Mucosa of stomach (tissue), 1 donor: ENCODE measurements around the gene CAPS.

Source experiments
- H3K27me3 ChIP-seq: one replicate; pipeline ENCODE4 v1.7.0; 2013; ENCODE audit warnings: mild to moderate bottlenecking, low read length; ENCODE audit not compliant: control insufficient read depth, insufficient read depth
- H3K36me3 ChIP-seq: one replicate; pipeline ENCODE4 v1.7.0; 2013; ENCODE audit warnings: low read length; ENCODE audit not compliant: control insufficient read depth, insufficient read depth
- H3K4me1 ChIP-seq: one replicate; pipeline ENCODE4 v1.7.0; 2013; ENCODE audit warnings: mild to moderate bottlenecking, low read length; ENCODE audit not compliant: control insufficient read depth, insufficient read depth
- H3K4me3 ChIP-seq: one replicate; pipeline ENCODE4 v1.7.0; 2013; ENCODE audit warnings: low read length
- H3K9ac ChIP-seq: one replicate; pipeline ENCODE4 v1.7.0; 2013; ENCODE audit warnings: mild to moderate bottlenecking, low read length, moderate library complexity
- H3K9me3 ChIP-seq: one replicate; pipeline ENCODE4 v1.7.0; 2013; ENCODE audit warnings: mild to moderate bottlenecking, low read length, moderate library complexity; ENCODE audit not compliant: control insufficient read depth
- donor health status: Pancreatic carcinoma.

CAPS gene

DNA sequence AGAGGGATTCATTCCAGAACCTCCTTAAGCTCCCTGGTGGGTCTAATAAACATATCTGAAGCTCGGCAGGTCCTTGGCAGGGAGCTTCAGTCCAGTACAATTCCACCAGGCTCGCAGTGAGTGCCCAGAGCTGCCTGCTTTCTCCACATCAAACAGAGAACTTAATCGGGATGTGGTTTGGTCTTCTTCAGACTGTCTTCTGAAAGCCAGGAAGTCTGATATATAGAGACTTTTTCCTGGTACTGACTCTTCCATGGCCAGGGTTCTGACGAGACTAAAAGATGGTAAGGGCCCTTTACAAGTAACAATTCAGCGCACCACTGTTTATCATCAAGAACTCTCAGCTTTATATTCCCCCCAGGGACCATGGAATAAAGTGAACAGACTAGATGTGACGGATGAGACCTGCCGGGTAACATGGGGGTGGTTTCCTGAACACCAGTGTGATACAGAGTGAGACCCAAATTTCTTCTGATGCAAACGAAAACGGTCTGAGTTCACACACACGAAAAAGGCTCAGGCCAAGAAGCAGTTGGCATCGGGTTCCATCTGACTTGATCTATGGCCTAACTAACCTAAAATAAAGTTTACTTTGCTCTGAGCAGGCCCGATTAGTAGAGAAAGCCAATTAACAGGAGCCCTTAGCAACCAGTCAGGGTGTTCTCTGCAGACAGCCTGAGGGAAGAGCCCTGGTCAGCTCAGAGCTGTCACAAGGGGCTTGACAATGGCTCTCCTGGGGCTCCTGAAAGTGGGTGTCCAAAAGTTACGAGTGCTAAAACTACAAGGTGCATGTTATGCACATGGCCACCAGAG is 34.9 kb downstream of the CAPS start:
- H3K9ac ChIP-seq, result no peak overlapping the region
- H3K9me3 ChIP-seq, result no peaks in the 10 kb centered on the region
- no peak overlapping the region for H3K4me3 ChIP-seq
- no peaks in the 10 kb centered on the region for H3K36me3 ChIP-seq
- no peaks in the 10 kb centered on the region for H3K27me3 ChIP-seq
- H3K4me1 ChIP-seq, result peaks cover 49% of the 10 kb centered on the region

DNA sequence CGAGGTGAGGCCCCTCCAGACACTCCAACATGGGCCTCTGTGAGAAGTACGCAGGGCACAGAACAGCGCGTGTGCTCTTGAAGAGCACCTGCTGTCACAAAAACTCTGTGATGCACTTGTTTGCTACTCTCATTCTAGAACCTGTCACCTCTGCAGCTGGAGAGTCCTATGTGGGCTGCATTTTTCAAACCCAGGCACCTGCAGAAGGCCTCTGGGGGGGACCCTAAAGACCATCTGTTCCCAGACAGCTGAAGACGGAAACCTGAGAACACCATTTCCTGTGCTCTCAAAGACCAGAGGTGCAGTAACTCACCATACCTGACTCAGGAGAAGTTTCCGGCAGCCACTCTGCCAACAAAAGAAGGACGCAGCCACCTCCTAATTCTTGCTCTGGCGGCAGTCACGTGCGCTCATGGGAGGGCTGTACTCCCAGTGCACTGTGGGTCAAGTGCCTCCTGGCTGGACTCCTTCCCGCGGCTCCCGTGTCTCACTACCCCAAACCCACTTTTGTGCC is 35.8 kb downstream of the CAPS start:
- Histone ChIP-seq H3K9me3 (no peaks in the 10 kb centered on the region), H3K27me3 (no peaks in the 10 kb centered on the region), H3K4me3 (no peak overlapping the region), H3K4me1 (peaks cover 58% of the 10 kb centered on the region), H3K9ac (no peak overlapping the region), H3K36me3 (no peaks in the 10 kb centered on the region)

DNA sequence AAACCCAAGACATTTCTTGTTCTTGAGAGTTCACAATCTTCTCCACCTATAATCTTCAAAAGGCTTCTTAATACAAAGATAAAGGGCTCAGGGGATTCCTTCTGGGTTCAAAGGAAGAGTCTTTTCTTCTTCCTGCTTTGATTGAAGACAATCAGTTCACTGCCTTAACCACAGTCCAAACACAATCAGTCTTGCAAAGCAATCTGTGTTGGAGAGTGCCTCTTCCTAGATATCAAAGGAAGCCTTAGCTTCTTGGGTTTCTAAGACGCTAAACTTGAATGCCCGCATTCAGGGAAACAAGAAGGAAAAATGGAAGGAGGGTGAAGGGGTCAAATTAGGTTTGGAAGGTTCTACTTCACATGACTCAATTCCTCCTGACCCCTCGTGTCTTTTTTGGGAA is 36.7 kb downstream of the CAPS start:
- H3K4me1 ChIP-seq, result peaks cover 62% of the 10 kb centered on the region
- no peaks in the 10 kb centered on the region for H3K36me3 ChIP-seq
- peak overlapping the region; percentile 26 for H3K9ac ChIP-seq
- no peaks in the 10 kb centered on the region for H3K9me3 ChIP-seq
- H3K4me3 ChIP-seq, result no peak overlapping the region
- H3K27me3 ChIP-seq, result no peaks in the 10 kb centered on the region

DNA sequence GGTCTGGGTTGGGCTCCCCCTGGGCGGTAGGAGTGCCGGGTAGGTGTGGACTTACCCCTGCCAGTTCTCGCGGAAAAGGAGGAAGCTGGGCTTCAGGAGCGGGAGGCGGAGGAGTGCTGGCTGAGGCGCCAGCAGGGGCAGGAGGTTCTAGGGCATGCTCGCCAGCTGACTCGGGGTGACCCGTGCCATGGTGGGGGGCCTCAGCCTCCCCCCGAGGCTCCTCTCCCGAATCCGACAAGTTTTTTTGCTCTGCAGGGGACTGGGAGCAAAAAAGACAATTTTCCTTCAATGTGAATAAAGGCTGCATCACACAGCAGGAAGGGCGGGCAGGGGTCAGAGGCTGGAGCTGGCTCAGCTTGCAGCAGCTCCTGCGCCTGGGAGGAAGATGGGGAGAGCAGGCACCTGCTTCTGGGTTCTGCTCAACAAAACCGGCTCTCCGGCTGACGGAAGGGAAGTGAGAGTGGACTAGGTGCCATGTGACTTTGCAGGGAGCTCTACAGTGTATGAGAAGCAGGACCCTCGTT is 37.3 kb downstream of the CAPS start:
- Histone ChIP-seq H3K36me3 (no peaks in the 10 kb centered on the region), H3K4me3 (no peak overlapping the region), H3K4me1 (peaks cover 65% of the 10 kb centered on the region), H3K9me3 (no peaks in the 10 kb centered on the region), H3K27me3 (no peaks in the 10 kb centered on the region), H3K9ac (peak overlapping the region; percentile 26)

DNA sequence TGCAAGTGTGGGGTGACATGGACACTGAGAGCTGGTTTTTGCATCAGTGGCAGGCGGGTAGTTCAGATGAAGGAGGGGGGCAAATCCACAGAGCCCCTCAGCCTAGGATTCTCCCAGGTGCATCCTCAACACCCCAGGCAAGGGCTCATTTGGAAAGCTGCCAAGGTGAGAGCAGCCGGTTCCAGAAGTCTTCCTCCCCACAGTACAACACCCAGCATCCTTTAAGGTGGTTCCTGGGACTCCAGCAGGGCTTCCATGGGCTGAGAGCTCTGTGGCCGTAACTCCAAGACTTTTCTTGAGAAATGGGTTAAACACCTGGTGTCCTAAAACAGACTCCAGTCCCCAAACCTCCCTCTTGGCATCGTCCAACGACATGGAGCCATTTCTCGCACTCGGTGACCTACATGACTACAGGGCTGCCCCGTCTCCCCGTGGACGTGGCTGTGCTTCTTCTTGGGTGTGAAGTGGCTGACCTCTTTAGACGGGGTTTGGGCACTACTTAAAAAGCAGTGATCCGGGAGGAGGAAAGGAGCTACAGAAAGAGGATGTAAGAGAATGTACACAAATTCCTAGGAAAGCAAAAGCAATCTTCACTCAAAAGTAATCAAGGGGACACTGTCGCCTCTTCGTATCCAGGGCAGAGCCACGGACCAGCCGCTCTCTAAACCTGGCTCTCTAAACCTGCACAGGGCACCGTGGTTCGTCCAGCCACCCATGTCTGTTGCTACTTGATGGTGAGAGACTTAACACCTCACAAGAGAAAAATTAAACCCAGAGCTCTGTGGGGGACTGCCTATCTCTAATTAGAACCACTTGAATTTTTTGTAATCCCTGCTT is 38.4 kb downstream of the CAPS start:
- Histone ChIP-seq H3K9ac (no peak overlapping the region), H3K27me3 (no peaks in the 10 kb centered on the region), H3K36me3 (no peaks in the 10 kb centered on the region), H3K4me3 (no peak overlapping the region), H3K4me1 (peaks cover 75% of the 10 kb centered on the region), H3K9me3 (no peaks in the 10 kb centered on the region)

DNA sequence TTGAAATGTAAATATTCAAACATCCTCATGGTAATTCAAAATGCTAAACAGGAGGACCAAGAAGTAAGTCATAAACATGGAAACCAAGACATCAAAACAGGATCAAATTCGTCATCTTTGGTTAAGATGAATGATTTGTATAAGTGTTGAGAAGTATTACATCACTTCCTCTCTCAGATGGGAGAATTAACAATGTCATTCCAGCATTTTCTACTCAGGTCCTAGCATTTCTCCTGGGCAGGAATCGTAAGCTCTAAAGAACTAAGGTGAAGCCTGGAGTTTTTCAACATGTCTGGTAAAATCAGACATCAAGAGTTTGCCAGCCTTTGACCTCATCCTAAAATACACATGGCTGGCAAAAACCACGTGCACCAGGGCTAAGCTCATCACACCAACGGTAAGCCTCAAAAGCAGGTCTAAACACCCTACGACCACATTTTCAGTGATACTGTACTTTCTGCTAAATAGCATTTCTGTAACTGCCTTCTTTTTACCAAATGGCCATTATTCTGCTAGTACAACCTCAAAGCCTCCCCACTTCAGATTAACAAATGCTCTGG is 39.1 kb downstream of the CAPS start:
- H3K9ac ChIP-seq, result no peak overlapping the region
- no peak overlapping the region for H3K4me3 ChIP-seq
- H3K27me3 ChIP-seq, result no peaks in the 10 kb centered on the region
- no peaks in the 10 kb centered on the region for H3K36me3 ChIP-seq
- H3K4me1 ChIP-seq, result peaks cover 77% of the 10 kb centered on the region
- H3K9me3 ChIP-seq, result no peaks in the 10 kb centered on the region

DNA sequence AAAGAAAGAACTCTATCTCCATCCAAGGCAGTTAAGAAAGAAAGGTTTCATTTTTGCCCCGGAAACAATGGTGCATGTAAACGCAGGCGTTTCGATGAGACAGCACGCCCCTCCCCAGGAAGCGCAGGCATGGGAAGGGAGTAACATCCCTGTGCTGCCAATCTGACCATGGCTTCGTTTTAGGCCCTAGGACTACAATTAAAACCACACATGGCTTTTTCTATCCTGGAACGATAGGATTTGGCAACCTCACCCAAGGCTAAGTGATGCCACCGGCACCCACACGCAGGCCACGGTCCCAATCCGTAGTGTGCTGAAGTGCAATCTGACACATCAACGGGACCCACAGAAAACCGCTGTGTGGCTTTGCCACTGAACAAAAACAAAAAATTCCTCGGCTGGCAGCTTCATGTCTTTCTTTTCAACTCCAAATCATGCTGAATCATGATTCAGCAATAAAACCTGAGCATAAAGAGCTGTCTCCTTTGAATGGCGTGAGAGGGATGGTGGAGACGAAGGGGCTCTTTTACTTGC is 39.7 kb downstream of the CAPS start:
- H3K9me3 ChIP-seq, result no peaks in the 10 kb centered on the region
- H3K27me3 ChIP-seq, result no peaks in the 10 kb centered on the region
- no peaks in the 10 kb centered on the region for H3K36me3 ChIP-seq
- H3K9ac ChIP-seq, result no peak overlapping the region
- H3K4me1 ChIP-seq, result peaks cover 82% of the 10 kb centered on the region
- no peak overlapping the region for H3K4me3 ChIP-seq

DNA sequence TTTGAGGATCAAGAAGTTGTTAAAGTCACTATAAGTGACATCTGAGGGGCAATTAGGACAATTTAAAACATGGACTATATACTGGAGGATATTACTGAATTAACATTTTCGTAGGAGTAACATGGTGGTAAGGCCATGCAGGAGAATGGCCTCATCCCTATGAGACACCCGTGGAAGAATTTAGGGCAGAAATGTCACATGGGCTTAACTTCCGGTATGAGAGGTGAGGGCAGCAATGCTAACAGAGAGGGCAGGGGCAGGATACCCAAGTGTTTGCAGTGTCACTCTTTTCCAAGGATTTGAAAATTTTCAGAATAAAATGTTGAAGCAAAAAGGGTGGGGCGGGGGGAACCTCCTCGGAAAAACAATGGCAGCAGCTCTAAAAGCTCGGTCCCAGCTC is 40.2 kb downstream of the CAPS start:
- peak overlapping the region; percentile 1 for H3K9ac ChIP-seq
- H3K4me1 ChIP-seq, result peaks cover 83% of the 10 kb centered on the region
- H3K27me3 ChIP-seq, result no peaks in the 10 kb centered on the region
- H3K36me3 ChIP-seq, result no peaks in the 10 kb centered on the region
- no peaks in the 10 kb centered on the region for H3K9me3 ChIP-seq
- H3K4me3 ChIP-seq, result no peak overlapping the region

DNA sequence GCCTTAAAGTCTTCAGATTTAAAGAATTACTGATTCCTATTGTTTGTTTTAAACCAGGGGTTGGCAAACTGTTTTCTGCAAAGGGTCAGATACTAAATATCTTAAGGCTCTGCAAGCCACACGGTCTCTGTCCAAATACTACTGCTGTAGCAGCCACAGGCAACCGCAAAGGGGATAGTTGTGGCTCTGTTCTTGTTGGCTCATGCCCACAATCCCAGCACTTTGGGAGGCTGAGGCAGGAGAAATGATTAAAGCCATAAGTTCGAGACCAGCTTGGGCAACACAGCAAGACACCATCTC is 41.5 kb downstream of the CAPS start:
- no peak overlapping the region for H3K4me3 ChIP-seq
- no peaks in the 10 kb centered on the region for H3K27me3 ChIP-seq
- no peaks in the 10 kb centered on the region for H3K36me3 ChIP-seq
- H3K4me1 ChIP-seq, result peaks cover 85% of the 10 kb centered on the region
- H3K9me3 ChIP-seq, result no peaks in the 10 kb centered on the region
- no peak overlapping the region for H3K9ac ChIP-seq

DNA sequence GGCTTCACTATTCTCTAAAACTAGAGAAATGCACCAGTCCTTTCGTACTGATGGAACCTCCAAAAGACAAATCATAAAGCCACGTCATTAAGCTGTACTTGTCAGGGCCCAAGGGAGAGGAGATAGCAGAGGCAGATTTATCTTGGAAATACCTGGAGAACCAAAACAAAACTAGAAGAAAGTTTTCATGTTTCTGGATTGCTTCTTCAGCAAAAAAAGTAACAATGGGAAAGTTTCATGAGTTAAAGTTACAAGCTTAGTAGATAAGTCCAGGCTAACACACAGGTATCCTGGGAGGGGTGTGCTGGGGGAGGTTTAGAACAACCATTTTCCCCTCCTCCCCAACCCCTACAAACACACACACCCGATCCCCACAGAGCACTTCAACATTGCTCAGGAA is 42.3 kb downstream of the CAPS start:
- H3K9me3 ChIP-seq, result no peaks in the 10 kb centered on the region
- no peak overlapping the region for H3K9ac ChIP-seq
- H3K27me3 ChIP-seq, result no peaks in the 10 kb centered on the region
- peaks cover 83% of the 10 kb centered on the region for H3K4me1 ChIP-seq
- H3K36me3 ChIP-seq, result no peaks in the 10 kb centered on the region
- H3K4me3 ChIP-seq, result no peak overlapping the region

DNA sequence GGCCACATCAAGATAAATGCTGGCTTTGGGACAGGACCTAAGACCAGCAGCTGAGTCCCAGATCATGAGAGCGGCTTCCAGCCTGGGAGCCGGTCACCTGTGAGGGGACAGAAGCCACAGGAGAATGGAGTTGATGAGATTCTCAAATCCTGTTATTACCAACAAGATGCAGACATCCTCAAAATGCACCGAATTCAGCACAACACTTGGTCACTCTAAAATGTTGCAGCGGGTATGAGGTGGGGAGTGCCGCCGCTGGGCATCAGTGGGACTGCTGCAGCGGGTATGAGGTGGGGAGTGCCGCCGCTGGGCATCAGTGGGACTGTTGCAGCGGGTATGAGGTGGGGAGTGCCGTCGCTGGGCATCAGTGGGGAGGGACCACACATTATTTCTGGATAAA is 42.7 kb downstream of the CAPS start:
- Histone ChIP-seq H3K36me3 (no peaks in the 10 kb centered on the region), H3K4me1 (peaks cover 83% of the 10 kb centered on the region), H3K27me3 (no peaks in the 10 kb centered on the region), H3K4me3 (no peak overlapping the region), H3K9me3 (no peaks in the 10 kb centered on the region), H3K9ac (peak overlapping the region; percentile 10)

DNA sequence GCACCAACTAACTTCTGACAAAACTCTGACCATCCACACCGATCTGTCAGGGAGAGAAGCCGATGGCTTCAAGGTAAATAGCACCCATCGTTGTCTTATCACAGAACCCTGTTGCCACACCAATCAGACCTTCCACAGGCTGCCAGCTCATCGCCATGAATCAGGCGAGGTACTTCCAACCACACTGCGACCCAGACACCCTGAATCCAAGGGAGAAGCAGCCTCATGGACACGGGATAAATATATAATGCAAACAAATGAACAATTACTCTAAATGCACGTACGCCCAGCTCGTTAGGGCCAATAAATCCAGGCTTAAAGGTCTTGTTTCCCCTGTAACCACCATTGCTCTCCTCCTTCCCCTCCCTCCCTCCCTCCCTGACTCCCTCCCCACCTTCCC is 43.1 kb downstream of the CAPS start:
- Histone ChIP-seq H3K9ac (peak overlapping the region; percentile 10), H3K27me3 (no peaks in the 10 kb centered on the region), H3K9me3 (no peaks in the 10 kb centered on the region), H3K4me3 (no peak overlapping the region), H3K36me3 (no peaks in the 10 kb centered on the region), H3K4me1 (peaks cover 83% of the 10 kb centered on the region)
